ENCODE results near the gene CPN1. TPM values are rescaled to one million over a fixed set of nuclear protein-coding genes. Genes with fewer than 3 reads are reported as not detected.

CPN1 gene
- total and polyA plus RNA-seq, 12 donors, result not detected

- intact Hi-C loops (cut with DNase I), result no loop called here
- no peak for TF ChIP-seq CTCF (IDR thresholded peaks at IDR 0.05)
- Histone ChIP-seq H3K4me1 (peaks cover 0 to 14% (median 9%) of the 10 kb centered on the region in 9 donors), H3K27me3 (peaks cover 0 to 4% (median 0%) of the 10 kb centered on the region in 7 donors), H3K36me3 (no peaks in the 10 kb centered on the region), H3K27ac (no peak overlapping the region), H3K4me3 (no peak overlapping the region), H3K9me3 (no peaks in the 10 kb centered on the region)
- WGBS, 2 donors, result 81 to 85% methylated on average over 1 of the region's 1 CpG
- DNase-seq (no peak), ATAC-seq (no peak)
Measured at GRCh38 chr10:100033766-100034418, 47.8 kb downstream of the CPN1 start.

- ATAC-seq (no peak), DNase-seq (no peak)
- TF ChIP-seq CTCF (IDR thresholded peaks at IDR 0.05), result no peak
- H3K4me3 ChIP-seq, result no peak overlapping the region
- no peak overlapping the region for H3K27ac ChIP-seq
- no peaks in the 10 kb centered on the region for H3K4me1 ChIP-seq
- peaks cover 0 to 27% (median 0%) of the 10 kb centered on the region in 11 donors for H3K9me3 ChIP-seq
- intact Hi-C loops (cut with DNase I), result no loop called here
- no peaks in the 10 kb centered on the region for H3K36me3 ChIP-seq
- peaks cover 0 to 6% (median 0%) of the 10 kb centered on the region in 7 donors for H3K27me3 ChIP-seq
- WGBS, 2 donors, result 91 to 94% methylated on average over 1 of the region's 1 CpG
Measured at GRCh38 chr10:100027416-100027815, 54.3 kb downstream of the CPN1 start.

GRCh38 chr10:100025576-100025975 lies 56.1 kb downstream of the CPN1 start:
- Histone ChIP-seq H3K4me1 (no peaks in the 10 kb centered on the region), H3K4me3 (no peak overlapping the region), H3K27me3 (peaks cover 0 to 6% (median 0%) of the 10 kb centered on the region in 7 donors), H3K36me3 (no peaks in the 10 kb centered on the region), H3K27ac (no peak overlapping the region), H3K9me3 (peaks cover 0 to 27% (median 0%) of the 10 kb centered on the region in 11 donors)
- WGBS, 2 donors, result 72% methylated on average over 5 of the region's 5 CpGs
- DNase-seq (no peak), ATAC-seq (no peak)
- no peak for TF ChIP-seq CTCF (IDR thresholded peaks at IDR 0.05)
- intact Hi-C loops (cut with DNase I), result no loop called here

GRCh38 chr10:100024748-100025147 lies 56.9 kb downstream of the CPN1 start:
- no peak overlapping the region for H3K27ac ChIP-seq
- no peak for TF ChIP-seq CTCF (IDR thresholded peaks at IDR 0.05)
- WGBS, 2 donors, result 86 to 89% methylated on average over 11 of the region's 11 CpGs
- no peaks in the 10 kb centered on the region for H3K4me1 ChIP-seq
- H3K4me3 ChIP-seq, result no peak overlapping the region
- H3K36me3 ChIP-seq, result no peaks in the 10 kb centered on the region
- DNase-seq, result no peak
- intact Hi-C loops (cut with DNase I), result no loop called here
- H3K9me3 ChIP-seq, result peaks cover 0 to 27% (median 0%) of the 10 kb centered on the region in 11 donors
- no peak for ATAC-seq
- H3K27me3 ChIP-seq, result peaks cover 0 to 6% (median 0%) of the 10 kb centered on the region in 7 donors
